DND-41 (cell line): ENCODE results near the gene PHAX.

Experiments
- CTCF ChIP-seq: IDR thresholded peaks from 2 replicates; pipeline ENCODE4 v1.5.1; 2012; ENCODE audit warnings: borderline replicate concordance, low read length, moderate library complexity, mild to moderate bottlenecking; ENCODE audit not compliant: poor library complexity, severe bottlenecking; ENCODE audit errors: extremely low read depth
- EZH2 ChIP-seq: IDR thresholded peaks from 3 replicates; pipeline ENCODE4 v1.6.1; 2012; ENCODE audit warnings: borderline replicate concordance, low read depth, mild to moderate bottlenecking, moderate library complexity, low read length, inconsistent platforms; ENCODE audit not compliant: severe bottlenecking

- TF ChIP-seq CTCF (no peak), EZH2 (no peak)
Observed at GRCh38 chr5:126591549-126591948, 9.2 kb upstream of the PHAX start.
